GM18867 (cell line): ENCODE measurements around the gene RWDD3.

Experiments
- ATAC-seq: cut with Tn5 transposase; IDR thresholded peaks from one replicate; pipeline ENCODE4 v1.9.1; 2021; ENCODE audit warnings: mild to moderate bottlenecking, moderate library complexity; ENCODE audit not compliant: unreplicated experiment

RWDD3 gene

DNA sequence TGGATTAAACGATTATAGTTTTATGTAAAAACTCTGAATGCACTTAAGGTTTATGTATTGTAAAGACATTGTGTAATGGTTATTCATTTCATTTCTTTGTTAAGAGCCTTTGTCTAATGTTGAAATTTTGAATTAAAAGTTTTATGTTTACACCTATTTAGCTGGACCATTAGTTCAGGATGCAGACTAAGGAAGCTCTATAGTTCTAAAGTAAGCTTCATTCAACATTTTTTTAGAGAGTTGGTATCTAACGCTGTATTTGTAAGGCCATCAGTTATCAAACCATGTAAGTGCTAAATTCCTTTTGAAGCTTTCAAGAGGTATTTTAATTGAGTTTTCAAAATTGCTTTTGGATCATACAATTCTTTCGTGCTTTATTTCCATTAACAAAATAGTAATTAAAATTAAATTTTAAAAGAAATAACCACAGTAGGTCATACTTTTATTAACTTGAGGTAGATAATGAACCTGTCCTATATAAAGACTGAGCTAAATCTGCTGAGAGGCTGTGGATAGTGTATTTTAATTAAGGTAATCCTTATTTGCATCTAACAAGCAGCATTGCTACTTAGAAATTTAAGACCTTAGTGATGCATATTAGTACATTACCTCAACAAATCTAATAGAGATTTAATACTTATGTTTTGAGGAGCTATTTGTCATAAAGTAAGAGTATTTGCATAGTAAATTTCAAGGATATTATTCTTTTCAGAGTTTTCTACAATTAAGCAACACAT is 47.9 kb downstream of the RWDD3 start:
- no peak for ATAC-seq

- ATAC-seq = no peak
Measured at GRCh38 chr1:95282518-95282895, 48.5 kb downstream of the RWDD3 start.

- ATAC-seq = no peak
Measured at GRCh38 chr1:95284420-95284819, 50.4 kb downstream of the RWDD3 start.

GRCh38 chr1:95286479-95286878 is 52.5 kb downstream of the RWDD3 start:
- no peak for ATAC-seq

GRCh38 chr1:95287081-95287480 is 53.1 kb downstream of the RWDD3 start:
- ATAC-seq = no peak

GRCh38 chr1:95287825-95288224 is 53.8 kb downstream of the RWDD3 start:
- ATAC-seq = no peak
